HCEC 1CT (cell line): ENCODE results near the gene DPF1.
"Not testable (repeated sequence)": the region's sequence is repeated elsewhere in the genome, so short reads cannot be mapped to it uniquely, and the experiment has no call there.

ENCODE experiments used
- DNase-seq: peaks from one replicate; pipeline ENCODE4 v3.0.0-alpha.2; 2017

The DPF1 gene

GRCh38 chr19:38224014-38224862 lies at the start of gene DPF1:
TSS of gene DPF1 (minus strand) at chr19:38224222. CDS start at chr19:38224142, 80 bp downstream.
- DNase-seq: peak; percentile 62

- DNase-seq: no peak
These were observed 49.5 kb upstream of the DPF1 start for GRCh38 chr19:38273499-38273898.

GRCh38 chr19:38270587-38271167 lies 46.7 kb upstream of the DPF1 start:
- no peak for DNase-seq

DNA sequence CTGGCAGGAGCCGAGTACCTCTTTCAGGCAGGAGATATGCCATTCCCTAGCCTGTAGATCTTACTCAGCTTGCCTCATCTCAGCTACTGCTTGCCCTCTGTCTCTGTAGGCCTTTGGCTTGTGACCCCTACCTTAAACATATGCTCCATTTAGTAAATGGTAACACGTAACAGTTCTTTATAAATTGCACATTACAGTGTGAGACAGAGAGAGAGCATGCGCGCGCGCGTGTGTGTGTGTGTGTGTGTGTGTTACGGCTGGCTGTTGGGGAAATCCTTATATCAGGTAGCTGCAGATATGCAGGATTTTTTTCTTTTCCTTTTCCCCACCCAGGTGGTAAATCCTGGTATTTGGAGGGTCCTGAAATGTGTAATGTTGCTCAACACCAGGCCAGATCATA lies 44.5 kb upstream of the DPF1 start:
- no peak for DNase-seq

DNA sequence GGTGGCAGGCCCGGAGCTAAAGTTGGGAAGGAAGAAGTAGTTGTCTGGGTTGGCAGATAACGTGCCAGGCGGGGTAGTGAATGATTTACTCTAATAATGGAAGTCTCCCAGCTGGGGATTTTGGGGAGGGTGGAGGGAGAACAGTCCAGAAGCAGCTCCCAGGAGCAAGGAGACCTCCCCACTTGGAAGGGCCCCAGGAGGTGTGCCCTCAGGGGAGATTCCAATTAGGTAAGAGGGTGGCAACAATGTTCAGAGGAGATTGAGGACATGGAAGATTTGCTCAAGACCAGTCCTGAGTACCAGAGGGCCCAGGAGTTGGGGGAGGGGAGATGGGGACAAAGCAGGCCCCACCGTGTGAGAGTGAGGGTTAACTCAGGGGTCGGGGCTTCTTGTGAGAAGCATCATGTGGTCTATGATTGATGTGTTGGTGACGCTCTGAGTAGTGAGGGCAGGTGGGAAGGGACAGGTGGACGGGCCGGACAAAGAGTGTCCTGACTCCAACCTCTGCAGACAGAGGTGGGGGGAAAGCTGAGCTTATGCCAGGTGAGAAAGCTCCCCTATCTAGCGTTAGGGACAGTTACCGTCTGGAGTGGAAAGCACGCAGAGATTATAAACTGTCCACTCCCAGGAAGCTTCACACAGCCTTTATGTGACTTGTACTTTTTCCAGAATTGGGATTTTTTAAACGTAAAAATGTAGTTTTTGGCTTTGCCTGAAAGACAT lies 43.9 kb upstream of the DPF1 start:
- DNase-seq: no peak

- no peak for DNase-seq
These were observed 43.1 kb upstream of the DPF1 start for GRCh38 chr19:38266981-38267597.

GRCh38 chr19:38265921-38266429 lies 42.0 kb upstream of the DPF1 start:
- DNase-seq: no peak

DNA sequence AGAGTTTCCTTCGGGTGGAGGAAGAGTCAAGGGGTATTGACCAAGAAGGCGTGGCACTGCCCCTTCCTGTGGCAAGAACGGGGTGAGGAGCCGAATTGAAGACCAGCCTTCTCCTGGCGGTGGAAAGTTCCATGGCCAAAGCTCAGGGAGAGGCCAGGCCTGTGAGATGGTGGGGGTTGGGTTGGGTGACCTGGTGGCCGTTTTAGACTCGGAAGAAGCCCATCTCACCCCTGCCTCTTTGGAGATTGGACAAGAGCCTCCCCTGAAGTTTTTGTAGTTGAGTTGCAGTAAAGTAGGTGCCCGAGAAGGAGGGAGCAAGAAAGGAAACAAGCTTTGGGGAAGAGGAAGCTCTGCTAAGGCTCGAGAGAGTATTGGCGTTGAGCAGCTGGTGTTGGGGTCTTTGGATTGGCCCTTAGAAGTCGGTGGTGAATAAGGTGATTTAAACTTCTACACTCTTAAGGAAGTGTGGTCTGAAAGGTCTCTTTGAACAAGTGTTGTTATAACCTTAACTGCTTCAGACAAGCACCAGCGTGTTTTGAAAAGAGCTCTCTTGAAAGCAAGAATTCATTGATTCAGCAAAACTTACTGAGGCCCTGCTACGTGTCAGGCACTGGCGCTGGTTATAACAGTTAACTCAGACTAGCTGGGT lies 41.3 kb upstream of the DPF1 start:
- no peak for DNase-seq

GRCh38 chr19:38264486-38265212 lies 40.6 kb upstream of the DPF1 start, which contains the start of gene SPINT2:
TSS of gene SPINT2 (plus strand) at chr19:38264573. CDS start at chr19:38264893, 320 bp downstream.
- no peak for DNase-seq

GRCh38 chr19:38263689-38264485 lies 39.9 kb upstream of the DPF1 start:
- DNase-seq: no peak

- DNase-seq: no peak
These were observed 38.7 kb upstream of the DPF1 start for GRCh38 chr19:38262585-38263268.

GRCh38 chr19:38261942-38262341 lies 37.9 kb upstream of the DPF1 start:
- DNase-seq: not testable (repeated sequence)

GRCh38 chr19:38255383-38256014 lies 31.5 kb upstream of the DPF1 start:
- DNase-seq: no peak

DNA sequence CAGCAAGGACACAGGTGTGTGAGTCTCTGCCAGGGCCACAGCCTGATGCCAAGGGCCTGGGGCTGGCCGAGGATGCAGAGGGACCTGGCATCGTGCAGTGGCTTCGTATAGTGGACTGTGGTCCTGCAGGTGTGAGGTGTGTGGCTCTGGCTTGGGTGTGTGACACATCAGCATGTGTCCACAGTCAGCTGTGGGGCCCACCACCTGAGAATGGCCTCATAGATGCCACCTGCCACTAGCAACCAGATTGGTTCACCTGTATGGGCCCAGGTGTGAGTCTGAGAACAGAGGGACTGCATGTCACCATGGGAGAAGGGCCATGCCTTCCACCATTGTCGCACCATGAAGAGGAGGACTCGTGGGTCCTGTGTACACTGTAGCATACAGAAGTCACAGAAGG lies 29.8 kb upstream of the DPF1 start:
- DNase-seq: no peak

DNA sequence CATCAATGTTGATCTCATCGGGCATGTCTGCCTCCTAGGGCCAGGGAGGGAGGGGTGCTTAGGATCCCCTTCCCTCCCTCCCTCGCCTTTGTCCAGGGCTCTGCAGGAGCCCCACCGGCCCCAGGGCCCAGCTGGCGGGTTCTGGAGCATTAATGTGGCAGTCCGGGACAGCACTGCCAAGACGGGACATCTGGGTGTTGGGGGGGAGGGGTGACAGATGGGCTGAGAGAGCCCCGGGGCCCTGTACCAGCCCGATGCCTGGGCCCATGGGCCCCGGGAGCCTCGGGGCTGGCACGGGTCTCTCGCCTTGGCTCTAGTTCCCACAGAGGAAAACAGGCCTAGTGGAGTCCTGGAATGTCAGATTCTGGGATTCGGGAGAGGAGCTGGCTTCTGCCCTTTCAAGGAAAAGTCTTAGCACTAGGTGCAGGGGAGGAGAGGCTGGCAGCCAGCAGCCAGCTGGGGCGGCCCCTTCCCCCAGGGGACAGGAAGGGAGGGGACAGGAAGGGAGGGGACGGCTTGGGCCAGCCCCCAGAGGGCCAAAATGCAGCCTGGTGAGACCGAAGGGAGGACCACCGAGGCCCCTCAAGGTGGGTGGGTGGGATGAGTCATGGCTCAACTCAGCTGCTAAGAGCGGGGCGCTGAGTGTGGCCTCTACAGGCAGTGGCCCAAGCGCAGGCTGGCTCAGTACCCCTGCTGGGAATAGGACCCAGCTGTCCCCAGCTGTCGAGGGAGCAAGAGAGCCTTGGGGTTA lies 29.1 kb upstream of the DPF1 start:
- no peak for DNase-seq

DNA sequence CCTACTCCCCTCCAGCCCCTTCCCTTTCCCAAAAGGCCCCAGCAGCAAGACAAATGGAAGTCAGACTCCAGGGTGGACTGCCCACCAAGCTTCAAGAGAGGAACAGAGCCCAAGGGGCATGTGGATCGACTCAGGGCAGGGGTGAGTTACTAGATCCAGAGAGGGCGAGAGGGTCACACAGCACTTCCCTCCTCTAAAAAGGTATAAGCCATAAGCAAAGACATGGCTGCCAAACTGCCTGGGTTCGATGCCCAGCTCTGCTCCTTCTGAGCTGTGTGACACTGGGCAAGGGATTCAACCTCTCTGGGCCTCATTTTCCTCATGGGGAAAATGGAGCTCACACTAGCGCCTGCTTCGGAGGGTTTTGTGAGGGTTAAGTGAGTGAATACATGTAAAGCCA lies 28.4 kb upstream of the DPF1 start:
- DNase-seq: no peak

- DNase-seq: no peak
These were observed 27.6 kb upstream of the DPF1 start for GRCh38 chr19:38251564-38252051.

GRCh38 chr19:38250821-38251563 lies 27.0 kb upstream of the DPF1 start:
- no peak for DNase-seq
